ENCODE measurements around the gene UXS1. TPM values are rescaled to one million over a fixed set of nuclear protein-coding genes. Genes with fewer than 3 reads are reported as not detected.

Gene UXS1
- total and polyA plus RNA-seq, 2 donors from 2014 or later, result 56.6 to 74.4 TPM

DNA sequence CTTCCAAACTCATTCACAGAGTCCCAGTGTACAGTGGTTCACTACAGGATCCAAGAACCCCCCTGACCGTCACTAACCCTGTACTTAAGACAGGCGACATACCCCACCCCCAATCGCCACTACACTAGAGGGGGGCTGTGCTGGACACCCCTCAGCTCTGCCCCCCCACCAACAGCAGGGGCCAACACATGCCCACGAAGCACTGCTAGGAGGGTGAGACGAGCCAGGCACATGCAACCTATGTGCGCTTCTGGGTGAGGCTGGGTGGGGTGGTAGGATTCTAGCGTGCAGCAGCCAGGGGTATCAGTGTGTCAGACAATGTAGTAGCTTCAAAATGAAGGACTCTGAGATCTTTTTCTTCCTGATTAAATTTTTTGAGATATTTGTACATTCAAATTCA is 67.8 kb downstream of the UXS1 start:
- Histone ChIP-seq H3K27ac (ENCODE audit: low read depth in 2 of 2, low read length in 2 of 2) (no peak overlapping the region), H3K36me3 (ENCODE audit: control insufficient read depth in 2 of 3, insufficient read depth in 3 of 3, low read length in 3 of 3) (peaks cover 2 to 23% (median 18%) of the 10 kb centered on the region in 3 donors)
- FAIRE-seq, result no peak

DNA sequence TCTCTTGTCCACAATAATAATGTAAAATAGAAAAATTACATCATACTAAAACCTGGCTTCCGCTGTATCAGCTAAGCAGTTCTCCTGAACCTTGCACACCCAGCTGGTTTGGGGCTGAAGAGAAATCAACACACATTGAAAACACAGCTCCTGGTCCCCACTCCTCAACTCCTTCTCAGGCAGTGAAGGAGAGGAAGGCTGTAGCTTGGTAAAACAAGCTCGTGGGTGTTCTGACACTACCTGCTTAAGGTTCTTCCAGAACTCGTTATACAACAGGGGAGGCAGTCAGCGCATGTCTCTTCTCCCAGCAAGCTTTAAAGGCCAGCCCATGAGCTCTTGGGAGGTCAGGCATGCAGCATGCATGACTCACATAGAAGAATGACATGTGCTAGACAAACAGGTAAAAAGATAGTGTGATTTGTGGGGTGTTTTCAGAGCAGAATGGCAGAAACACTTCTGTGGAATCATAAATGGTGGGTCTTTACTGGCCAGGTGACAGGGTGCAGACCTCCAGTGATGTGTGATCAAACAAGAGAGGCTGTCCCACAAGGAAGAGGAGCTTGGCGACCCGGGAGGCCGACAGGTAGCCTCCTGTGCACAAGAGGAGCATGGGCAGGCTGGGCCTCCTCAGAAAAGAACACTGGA is 69.1 kb downstream of the UXS1 start:
- Histone ChIP-seq H3K9ac (ENCODE audit: low read length in 3 of 3) (no peak overlapping the region), H3K27me3 (ENCODE audit: control insufficient read depth, insufficient read depth, low read length) (no peaks in the 10 kb centered on the region), H3K4me1 (ENCODE audit: control insufficient read depth in 2 of 3, insufficient read depth in 2 of 3, low read depth in 1 of 3, low read length in 3 of 3) (no peaks in the 10 kb centered on the region), H3K36me3 (ENCODE audit: control insufficient read depth in 2 of 3, insufficient read depth in 3 of 3, low read length in 3 of 3) (peaks cover 5 to 25% (median 23%) of the 10 kb centered on the region in 3 donors), H3K4me3 (ENCODE audit: low read length in 3 of 3) (no peak overlapping the region), H3K9me3 (ENCODE audit: control insufficient read depth in 2 of 3, insufficient read depth in 1 of 3, low read length in 3 of 3) (no peaks in the 10 kb centered on the region), H3K27ac (ENCODE audit: low read depth in 2 of 2, low read length in 2 of 2) (peak overlapping the region in 1 of 2 donors; percentile 52)
- TF ChIP-seq, protein P1, sequence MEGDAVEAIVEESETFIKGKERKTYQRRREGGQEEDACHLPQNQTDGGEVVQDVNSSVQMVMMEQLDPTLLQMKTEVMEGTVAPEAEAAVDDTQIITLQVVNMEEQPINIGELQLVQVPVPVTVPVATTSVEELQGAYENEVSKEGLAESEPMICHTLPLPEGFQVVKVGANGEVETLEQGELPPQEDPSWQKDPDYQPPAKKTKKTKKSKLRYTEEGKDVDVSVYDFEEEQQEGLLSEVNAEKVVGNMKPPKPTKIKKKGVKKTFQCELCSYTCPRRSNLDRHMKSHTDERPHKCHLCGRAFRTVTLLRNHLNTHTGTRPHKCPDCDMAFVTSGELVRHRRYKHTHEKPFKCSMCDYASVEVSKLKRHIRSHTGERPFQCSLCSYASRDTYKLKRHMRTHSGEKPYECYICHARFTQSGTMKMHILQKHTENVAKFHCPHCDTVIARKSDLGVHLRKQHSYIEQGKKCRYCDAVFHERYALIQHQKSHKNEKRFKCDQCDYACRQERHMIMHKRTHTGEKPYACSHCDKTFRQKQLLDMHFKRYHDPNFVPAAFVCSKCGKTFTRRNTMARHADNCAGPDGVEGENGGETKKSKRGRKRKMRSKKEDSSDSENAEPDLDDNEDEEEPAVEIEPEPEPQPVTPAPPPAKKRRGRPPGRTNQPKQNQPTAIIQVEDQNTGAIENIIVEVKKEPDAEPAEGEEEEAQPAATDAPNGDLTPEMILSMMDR (IDR thresholded peaks at IDR 0.05; ENCODE audit: borderline replicate concordance, extremely low read depth, insufficient read depth), result no peak
- intact Hi-C loops (cut with DNase I), result no loop called here
- DNase-seq (no peak), FAIRE-seq (no peak)

More for the DNA sequence above, 67.8 kb downstream of the UXS1 start:
- H3K27me3 ChIP-seq (ENCODE audit: control insufficient read depth, insufficient read depth, low read length), result no peaks in the 10 kb centered on the region
- no peak overlapping the region for H3K4me3 ChIP-seq (ENCODE audit: low read length in 3 of 3)
- intact Hi-C loops (cut with DNase I), result no loop called here
- H3K9ac ChIP-seq (ENCODE audit: low read length in 3 of 3), result no peak overlapping the region
- TF ChIP-seq, protein P1 (IDR thresholded peaks at IDR 0.05; ENCODE audit: borderline replicate concordance, extremely low read depth, insufficient read depth), result no peak
- H3K4me1 ChIP-seq (ENCODE audit: control insufficient read depth in 2 of 3, insufficient read depth in 2 of 3, low read depth in 1 of 3, low read length in 3 of 3), result no peaks in the 10 kb centered on the region
- no peaks in the 10 kb centered on the region for H3K9me3 ChIP-seq (ENCODE audit: control insufficient read depth in 2 of 3, insufficient read depth in 1 of 3, low read length in 3 of 3)
- DNase-seq, result no peak

DNA sequence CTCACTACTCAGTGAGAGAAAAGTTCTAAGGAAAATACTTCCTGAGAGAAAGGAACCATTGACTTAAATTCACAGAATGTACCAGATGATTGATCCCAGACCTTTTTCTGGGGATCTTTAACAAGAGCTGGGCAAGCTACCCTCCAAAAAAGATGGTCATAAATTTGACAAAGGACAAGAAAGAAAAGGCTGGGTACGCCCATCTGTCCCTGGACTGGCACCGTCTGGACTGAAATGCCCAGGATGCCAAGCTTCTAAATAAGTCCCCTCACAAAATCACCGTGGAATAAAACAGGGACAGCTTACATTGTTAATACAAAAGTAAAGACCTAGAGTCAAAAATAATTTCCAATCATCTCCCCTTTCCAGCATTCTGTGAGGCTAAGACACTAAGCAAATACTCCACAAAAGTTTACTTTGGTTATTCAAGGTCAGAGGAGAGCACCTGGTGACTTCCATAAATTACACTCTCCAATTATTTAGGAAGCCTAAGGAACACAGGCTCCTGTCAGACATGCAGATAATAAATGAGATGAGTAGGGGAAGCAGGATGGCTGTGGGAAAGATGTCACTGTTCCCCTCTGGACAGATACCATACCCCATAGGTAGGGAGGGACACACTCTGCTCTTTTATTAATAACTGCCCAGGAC is 69.9 kb downstream of the UXS1 start:
- DNase-seq (no peak), FAIRE-seq (no peak)
- H3K9ac ChIP-seq (ENCODE audit: low read length in 3 of 3), result no peak overlapping the region
- H3K36me3 ChIP-seq (ENCODE audit: control insufficient read depth in 2 of 3, insufficient read depth in 3 of 3, low read length in 3 of 3), result peaks cover 5 to 25% (median 23%) of the 10 kb centered on the region in 3 donors
- no peaks in the 10 kb centered on the region for H3K27me3 ChIP-seq (ENCODE audit: control insufficient read depth, insufficient read depth, low read length)
- intact Hi-C loops (cut with DNase I), result no loop called here
- H3K4me1 ChIP-seq (ENCODE audit: control insufficient read depth in 2 of 3, insufficient read depth in 2 of 3, low read depth in 1 of 3, low read length in 3 of 3), result no peaks in the 10 kb centered on the region
- H3K9me3 ChIP-seq (ENCODE audit: control insufficient read depth in 2 of 3, insufficient read depth in 1 of 3, low read length in 3 of 3), result no peaks in the 10 kb centered on the region
- no peak overlapping the region for H3K27ac ChIP-seq (ENCODE audit: low read depth in 2 of 2, low read length in 2 of 2)
- H3K4me3 ChIP-seq (ENCODE audit: low read length in 3 of 3), result no peak overlapping the region
- TF ChIP-seq, protein P1 (IDR thresholded peaks at IDR 0.05; ENCODE audit: borderline replicate concordance, extremely low read depth, insufficient read depth), result no peak
